ENCODE results near the gene TMEM273. TPM values are rescaled to one million over a fixed set of nuclear protein-coding genes. Genes with fewer than 3 reads are reported as not detected.

TMEM273 gene
- total RNA-seq, 1 donor from 2014 or later, result not detected

DNA sequence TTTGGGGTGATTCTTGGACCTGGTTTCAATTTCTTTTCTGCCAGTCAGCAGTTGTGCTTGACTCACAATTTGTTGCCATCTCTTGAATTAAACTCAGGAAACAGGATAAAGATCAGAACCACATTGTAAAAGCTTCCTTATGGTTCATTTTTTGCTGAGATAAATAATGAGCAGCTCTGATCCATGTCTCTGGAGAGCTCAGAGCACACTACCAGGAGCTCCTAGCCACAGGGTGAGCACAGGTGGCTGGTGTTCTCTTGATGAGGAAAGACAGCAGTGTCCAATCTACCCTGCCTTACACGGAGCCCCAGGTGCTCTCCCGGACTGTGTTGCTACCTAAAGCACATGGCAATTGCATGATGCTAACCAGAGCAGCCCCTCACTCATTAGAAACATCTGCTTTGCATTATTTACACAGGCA, 37.2 kb downstream of the TMEM273 start:
- no peak for TF ChIP-seq CTCF (conservative IDR thresholded peaks at IDR 0.05)
- no peak for DNase-seq (ENCODE audit: extremely low spot score, unreplicated experiment)
- Mint-ChIP-seq H3K9me3 (peaks cover 5% of the 10 kb centered on the region), H3K27ac (no peak overlapping the region), H3K27me3 (peaks cover 50% of the 10 kb centered on the region), H3K36me3 (no peaks in the 10 kb centered on the region), H3K4me3 (no peak overlapping the region), H3K4me1 (ENCODE audit: unreplicated experiment) (peaks cover 4% of the 10 kb centered on the region)

- Mint-ChIP-seq H3K4me1 (ENCODE audit: unreplicated experiment) (peaks cover 4% of the 10 kb centered on the region), H3K4me3 (no peak overlapping the region), H3K9me3 (peaks cover 5% of the 10 kb centered on the region), H3K27me3 (peaks cover 49% of the 10 kb centered on the region), H3K27ac (no peak overlapping the region), H3K36me3 (no peaks in the 10 kb centered on the region)
- TF ChIP-seq CTCF (conservative IDR thresholded peaks at IDR 0.05), result no peak
- no peak for DNase-seq (ENCODE audit: extremely low spot score, unreplicated experiment)
These were observed 37.8 kb downstream of the TMEM273 start for GRCh38 chr10:49150426-49150825.

DNA sequence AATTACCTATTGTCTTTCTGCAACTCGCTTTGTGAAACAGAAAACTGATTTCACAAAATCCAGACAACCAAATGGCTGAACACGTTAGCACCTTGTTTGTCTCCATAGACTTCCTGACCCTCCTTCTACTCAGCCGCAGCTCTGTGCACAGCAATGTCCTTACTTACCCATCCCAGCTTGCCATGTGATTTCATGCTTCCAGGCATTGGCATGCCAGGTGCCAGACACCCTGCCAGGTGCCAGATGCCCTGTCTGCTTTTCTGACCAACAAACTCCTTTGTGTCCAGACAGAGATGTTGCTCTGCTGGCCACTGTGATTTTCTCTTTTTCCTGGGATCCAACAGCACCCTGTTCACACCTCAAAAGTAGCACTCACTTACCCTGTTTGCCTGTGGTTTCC, 38.3 kb downstream of the TMEM273 start:
- H3K9me3 Mint-ChIP-seq, result peaks cover 5% of the 10 kb centered on the region
- H3K27ac Mint-ChIP-seq, result no peak overlapping the region
- peaks cover 4% of the 10 kb centered on the region for H3K4me1 Mint-ChIP-seq (ENCODE audit: unreplicated experiment)
- H3K4me3 Mint-ChIP-seq, result no peak overlapping the region
- H3K27me3 Mint-ChIP-seq, result peaks cover 47% of the 10 kb centered on the region
- H3K36me3 Mint-ChIP-seq, result no peaks in the 10 kb centered on the region
- DNase-seq (ENCODE audit: extremely low spot score, unreplicated experiment), result no peak
- TF ChIP-seq CTCF (conservative IDR thresholded peaks at IDR 0.05), result no peak

- Mint-ChIP-seq H3K27me3 (peaks cover 31% of the 10 kb centered on the region), H3K4me3 (no peak overlapping the region), H3K27ac (no peak overlapping the region), H3K4me1 (ENCODE audit: unreplicated experiment) (no peaks in the 10 kb centered on the region), H3K36me3 (no peaks in the 10 kb centered on the region), H3K9me3 (peaks cover 5% of the 10 kb centered on the region)
- no peak for DNase-seq (ENCODE audit: extremely low spot score, unreplicated experiment)
- TF ChIP-seq CTCF (conservative IDR thresholded peaks at IDR 0.05), result no peak
These were observed 44.0 kb downstream of the TMEM273 start for GRCh38 chr10:49144058-49144720.

- H3K4me3 Mint-ChIP-seq, result no peak overlapping the region
- DNase-seq (ENCODE audit: extremely low spot score, unreplicated experiment), result no peak
- H3K4me1 Mint-ChIP-seq (ENCODE audit: unreplicated experiment), result no peaks in the 10 kb centered on the region
- TF ChIP-seq CTCF (conservative IDR thresholded peaks at IDR 0.05), result no peak
- H3K9me3 Mint-ChIP-seq, result peaks cover 1% of the 10 kb centered on the region
- no peak overlapping the region for H3K27ac Mint-ChIP-seq
- peaks cover 27% of the 10 kb centered on the region for H3K27me3 Mint-ChIP-seq
- H3K36me3 Mint-ChIP-seq, result no peaks in the 10 kb centered on the region
These were observed 44.9 kb downstream of the TMEM273 start for GRCh38 chr10:49143249-49143648.

All from type B pancreatic cell (in vitro differentiated cells).